Right lung (tissue), 5 donors: ENCODE measurements around the gene GLTP. TPM values are rescaled to one million over a fixed set of nuclear protein-coding genes. Genes with fewer than 3 reads are reported as not detected.

ENCODE experiments used
- DNase-seq, 2 donors: peaks; one replicate each; pipeline ENCODE4 v3.0.0-alpha.2; 2013
- polyA plus RNA-seq, 5 donors: library from polyadenylated mRNA; unstranded; fragments of 120-200 nt; gene quantifications; one replicate each; pipeline versions ENCODE4 v1.2.1 to v1.2.3, GENCODE V29; 2013; ENCODE audit warnings: inconsistent platforms in 1 of 5, low replicate concordance in 1 of 5; ENCODE audit not compliant: insufficient read length in 5 of 5, insufficient read depth in 1 of 5

GLTP gene
- polyA plus RNA-seq, 5 donors, result 25.6 to 38.8 (median 32.0) TPM

DNA sequence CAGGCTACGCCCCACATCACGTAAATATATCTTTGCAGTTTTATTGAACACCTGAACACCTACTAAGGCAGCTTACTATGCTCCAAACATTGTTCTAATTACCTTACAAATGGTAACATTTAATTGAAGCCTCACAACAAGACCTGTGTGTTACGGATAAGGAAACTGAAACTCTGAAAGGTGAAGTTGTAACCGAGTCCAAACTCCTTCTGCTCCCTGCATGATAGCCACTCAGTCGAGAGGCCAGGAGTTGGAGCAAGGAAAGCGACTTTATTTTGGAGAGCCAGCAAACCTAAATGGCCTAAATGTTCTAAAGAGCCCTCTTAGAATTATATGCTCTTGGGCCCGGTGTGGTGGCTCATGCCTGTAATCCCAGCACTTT is 34.5 kb downstream of the GLTP start:
- DNase-seq, result no peak

DNA sequence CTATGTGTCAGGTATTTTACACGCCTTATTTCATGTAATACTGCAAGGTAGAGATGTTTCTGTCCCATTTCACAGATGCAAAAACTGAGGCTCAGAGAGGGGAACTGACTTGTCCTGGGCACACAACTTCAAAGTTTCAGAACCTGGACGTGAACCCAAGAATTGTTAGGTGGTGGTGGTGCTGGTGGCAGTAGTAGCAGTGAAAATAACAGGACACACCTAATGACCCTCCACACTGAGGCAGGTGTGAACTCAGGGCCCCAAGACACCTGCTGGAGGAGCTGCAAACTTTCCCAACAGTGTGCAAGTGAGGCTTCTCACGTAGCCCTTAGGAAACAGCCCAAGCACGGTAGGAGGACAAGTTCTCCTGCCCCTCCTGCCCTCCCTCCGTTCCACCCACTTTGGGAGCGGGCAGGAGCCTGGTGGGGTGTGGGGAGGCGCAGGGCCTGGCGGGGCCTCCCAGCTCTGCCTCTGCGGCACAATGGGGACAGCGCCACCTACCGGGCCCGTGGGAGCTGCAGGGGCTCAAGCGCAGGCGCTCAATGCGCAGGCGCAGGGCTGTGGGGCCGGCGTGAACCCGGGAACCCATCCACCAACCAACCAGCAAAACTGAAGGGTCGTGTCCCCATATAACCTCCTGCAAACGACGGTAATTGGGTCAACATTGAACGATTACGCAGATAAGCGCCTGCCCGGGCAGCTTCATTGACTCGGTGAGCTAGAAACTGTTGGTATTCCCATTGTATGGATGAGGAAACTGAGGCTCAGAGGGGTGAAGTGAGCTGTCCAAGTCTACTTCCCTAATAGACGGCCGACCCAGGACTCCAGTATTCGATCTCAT is 35.1 kb downstream of the GLTP start:
- DNase-seq, result peak; percentile 70 to 83

DNA sequence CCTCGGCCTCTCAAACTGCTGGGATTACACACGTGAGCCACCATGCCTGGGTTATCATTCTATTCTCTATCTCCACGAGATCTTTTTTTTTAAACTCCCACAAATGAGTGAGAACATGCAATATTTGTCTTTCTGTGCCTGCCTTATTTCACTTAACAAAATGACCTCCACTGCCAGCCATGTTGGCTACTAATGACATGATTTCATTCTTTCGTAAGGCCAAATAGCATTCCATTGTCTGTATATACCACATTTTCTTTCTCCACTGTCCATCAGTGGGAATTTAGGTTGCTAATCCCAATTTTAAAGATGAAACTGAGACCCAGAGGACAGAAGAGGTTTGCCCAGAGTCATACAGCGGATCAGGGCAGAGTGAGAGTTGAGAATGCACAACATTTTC is 36.2 kb downstream of the GLTP start:
- DNase-seq, result no peak

DNA sequence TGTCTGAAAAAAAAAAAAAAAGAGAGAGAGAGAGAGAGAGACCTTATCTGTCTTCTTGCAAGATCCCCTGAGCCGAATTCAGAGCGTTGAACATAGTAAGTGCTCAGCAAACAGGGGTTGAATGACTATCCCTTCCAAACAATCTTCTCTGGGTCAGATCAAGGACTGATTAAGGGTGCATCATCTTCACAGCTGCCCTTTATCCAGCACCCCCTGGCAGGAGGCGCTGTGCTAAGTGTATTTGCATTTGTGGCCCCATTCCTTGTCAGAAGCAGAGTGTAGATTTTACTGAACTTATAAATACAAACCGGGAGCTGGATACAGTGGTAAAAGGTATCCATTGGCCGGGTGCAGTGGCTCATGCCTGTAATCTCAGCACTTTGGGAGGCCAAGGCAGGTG is 38.3 kb downstream of the GLTP start:
- DNase-seq, result no peak

DNA sequence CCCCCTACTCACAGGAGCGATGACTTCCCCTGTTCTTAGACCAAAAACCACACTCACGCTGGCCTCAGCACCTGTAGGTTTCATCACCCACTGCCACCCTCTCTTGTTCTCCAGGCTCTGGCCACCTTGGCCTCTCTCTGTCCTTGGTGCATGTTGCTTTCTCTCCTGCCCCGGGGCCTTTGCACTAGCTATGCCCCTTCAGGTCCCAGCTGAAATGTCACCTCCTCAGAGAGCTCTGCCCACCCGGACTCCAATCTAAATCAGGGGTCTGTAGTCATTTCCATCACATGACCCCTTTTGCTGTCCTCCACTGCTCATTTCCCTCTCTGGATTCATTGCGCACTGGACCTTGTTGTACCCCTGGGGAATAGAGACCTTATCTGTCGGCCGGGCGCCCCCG is 39.0 kb downstream of the GLTP start:
- DNase-seq, result no peak

DNA sequence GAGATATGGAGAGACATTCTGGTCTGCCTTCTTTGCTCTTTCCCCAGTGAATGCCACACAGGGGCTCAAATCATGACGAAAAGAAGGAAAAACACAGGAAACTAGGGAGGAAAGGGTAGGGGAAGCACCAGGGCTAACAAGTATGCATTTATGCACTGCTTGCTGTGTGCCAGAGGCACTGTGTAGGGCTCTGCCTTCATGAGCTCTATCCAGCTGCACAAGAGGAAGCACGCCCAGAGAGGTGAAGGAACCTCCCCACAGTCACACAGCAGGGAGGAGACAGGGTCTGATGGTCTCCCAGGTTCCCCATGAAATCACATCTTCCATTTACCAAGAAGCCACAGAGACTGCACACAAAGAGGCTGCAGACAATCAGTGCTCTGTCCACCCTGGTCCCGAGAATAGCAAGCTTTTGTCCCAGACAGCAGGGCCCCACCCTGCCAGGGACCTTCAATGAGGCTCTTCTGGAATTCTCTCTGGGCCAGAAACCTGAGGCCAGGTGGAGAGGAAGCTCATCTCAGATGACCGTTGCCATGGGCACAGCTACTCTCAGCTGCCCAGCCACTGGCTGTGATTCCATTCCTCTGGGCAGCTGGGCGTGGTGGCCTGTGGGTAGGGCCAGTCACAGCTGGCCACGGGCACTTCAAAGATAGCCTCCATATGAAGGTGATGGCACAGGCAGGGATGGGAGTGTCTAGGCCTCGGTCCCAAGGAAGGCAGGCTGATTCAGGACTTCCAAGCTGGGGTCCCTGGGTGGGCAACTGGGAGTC is 39.9 kb downstream of the GLTP start:
- no peak for DNase-seq

DNA sequence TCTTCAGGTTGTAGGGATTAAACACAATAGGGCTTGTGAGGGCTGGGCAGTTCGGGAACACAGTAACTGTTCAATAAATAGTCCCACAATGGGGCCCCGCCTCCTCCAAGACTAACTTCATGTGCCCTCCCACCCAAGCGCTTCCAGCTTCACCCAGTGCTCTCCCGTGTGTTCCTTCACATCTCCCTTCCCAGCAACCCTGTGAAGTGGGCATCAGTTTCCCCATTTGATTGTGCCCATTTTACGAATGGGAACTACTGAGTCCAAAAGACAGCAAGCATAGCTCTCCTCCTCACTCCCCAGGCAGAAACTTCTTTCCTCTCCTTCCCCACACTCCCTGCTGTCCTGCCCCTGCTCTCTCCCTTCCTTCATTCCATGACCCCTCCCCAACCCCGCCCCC is 40.9 kb downstream of the GLTP start:
- DNase-seq, result no peak

DNA sequence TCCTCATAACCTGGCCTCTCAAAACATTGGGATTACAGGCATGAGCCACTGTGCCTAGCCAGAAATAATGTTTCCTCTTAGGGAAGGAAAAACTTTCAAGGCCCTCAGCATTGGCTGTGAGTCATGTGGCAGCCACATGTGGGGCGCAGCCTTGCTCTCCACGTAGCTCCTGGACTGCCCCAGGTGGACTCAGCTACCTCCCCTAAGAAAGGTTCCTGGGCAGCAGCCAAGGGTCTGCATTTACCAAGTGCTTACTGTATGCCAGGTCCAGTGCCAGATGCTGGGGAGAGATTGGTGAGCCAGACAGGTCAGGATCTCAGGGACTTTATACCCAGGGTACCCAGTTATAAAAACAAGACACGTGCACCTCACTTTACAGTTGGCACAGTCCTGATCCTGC is 43.4 kb downstream of the GLTP start:
- no peak for DNase-seq

DNA sequence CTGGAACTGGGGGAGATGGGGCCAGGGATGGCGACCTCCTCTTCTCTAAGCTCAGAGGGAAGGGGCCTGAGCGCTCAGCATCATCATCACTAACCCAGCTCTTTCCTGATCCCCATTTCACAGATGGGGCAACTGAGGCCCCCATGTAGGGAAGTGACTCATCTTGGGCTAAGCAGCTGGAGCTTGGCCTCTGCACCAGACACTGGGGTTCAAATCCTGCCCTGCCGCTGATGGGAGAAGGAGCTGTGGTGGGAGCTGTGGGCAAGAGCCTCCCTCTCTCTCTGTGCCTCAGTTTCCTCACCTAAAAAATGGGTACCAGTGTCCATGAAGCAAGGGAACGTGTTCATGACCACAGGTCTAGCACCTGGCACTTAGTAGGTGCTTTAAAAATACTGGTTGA is 44.5 kb downstream of the GLTP start:
- no peak for DNase-seq

DNA sequence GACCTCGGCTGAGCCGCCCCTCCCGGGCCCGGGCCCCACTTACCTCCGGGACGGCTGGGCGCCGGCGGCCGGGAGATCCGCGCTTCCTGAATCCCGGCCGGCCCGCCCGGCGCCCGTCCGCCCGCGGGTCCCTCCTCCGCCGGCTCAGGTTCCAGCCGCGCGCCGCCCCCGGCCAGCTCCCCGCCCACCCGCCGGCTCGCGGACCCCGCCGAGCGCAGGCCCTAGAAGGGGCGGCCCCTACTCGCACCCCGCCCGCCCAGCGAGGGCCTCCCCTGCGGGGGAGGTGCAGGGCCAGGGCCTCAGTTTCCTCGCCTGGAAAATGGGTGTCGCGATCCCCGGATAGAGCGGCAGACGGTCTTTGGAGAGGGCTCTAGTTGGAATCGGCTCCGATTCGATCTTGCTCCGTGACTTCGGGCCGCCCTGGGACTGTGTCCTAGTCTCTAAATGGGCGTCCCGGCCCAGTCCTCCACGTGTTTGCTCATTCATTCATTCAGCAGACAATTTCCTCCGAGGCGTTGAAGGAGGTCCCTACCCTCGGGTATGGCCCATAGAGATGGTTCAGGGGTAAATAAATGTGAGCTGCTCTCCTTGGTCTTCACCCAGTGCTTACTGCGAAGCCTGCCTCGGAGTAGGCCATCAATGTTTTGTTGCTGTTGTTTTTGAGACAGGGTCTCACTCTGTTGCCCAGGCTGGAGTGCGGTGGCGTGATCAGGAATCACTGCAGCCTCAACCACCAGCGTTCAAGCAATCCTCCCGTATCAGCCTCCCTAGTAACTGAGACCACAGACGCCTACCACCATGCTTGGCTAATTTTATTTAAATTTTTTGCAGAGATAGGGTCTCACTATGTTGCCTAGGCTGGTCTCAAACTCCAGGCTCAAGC is 46.8 kb downstream of the GLTP start, which contains the start of gene TRPV4:
TSS of gene TRPV4 (minus strand) at position 92 of the 883 bp plus-strand sequence. CDS start 18,602 bp downstream, outside the sequence.
- peak; percentile 26 to 32 for DNase-seq

DNA sequence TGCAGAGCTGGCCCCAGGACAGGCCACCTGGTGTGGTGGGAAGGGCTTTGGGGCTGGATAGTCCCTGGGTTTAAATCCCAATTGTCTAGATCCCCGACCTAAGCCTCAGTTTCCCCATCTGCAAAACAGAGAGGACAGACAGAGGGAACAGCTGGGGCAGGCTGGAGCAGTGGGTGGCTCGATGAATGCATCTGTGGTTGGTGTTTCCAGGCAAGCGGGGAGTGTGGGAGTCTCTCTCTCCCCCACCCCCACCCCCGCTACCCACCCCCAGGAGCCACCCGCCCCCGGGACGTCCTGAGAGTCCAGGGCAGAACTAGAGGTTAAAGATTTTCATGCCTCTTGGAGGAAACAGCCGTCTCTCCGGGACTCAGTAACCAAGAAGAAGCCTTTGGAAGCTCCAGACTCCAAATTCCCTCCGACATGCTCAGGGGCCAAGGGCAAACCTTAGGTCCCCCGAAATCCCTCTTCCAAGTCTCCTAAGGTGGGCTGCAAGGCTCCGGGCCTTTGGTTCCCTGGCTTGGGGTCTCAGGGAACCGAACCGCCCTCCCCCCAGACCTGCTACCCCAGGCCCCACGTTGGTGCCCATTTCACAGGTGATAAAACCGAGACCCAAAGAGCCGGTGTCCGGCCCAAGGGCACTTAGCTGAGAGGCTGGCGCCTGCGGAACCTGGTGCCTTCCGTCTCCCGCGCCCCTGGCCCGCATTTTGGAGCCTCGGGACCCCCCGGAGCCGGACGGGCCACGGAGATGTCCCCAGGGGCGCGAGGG is 47.6 kb downstream of the GLTP start:
- no peak for DNase-seq

DNA sequence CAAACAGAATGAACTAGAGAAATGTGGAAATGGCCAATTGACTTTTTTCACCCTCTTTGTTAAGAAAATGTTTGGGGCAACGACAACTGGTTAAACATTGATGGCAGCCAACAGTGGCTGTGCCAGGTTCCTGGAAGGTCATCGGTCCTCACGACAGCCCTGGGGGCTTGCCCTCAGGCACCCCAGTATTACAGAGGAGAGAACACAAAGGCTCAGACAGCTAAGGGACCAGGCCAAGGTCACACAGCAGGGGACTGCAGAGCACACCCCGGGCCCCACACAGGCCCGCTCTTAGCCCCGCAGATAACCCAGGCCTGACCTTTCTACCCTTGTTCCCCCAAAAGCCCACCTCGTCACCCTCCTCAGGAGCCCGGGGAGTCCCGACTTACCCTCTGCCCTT is 48.4 kb downstream of the GLTP start:
- DNase-seq, result no peak

DNA sequence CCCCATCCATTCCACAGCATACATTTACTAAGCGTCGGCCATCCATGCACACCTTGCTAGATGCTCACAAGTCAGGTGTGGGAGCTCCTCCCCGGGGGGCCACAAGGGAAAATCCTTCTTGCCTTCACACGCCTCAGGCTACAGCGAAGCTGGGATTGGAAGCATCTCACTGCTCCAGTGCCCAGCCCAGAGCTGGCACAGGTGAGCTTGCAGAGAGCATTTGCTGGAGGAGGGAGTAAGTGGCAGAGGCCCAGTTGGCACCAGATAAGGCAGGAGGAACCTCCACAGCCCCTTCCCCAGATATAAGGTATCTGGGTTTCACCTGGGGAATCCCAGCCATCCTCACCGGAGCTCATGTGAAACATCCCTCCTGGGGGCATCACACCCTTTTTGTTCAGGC is 49.0 kb downstream of the GLTP start:
- DNase-seq, result no peak

DNA sequence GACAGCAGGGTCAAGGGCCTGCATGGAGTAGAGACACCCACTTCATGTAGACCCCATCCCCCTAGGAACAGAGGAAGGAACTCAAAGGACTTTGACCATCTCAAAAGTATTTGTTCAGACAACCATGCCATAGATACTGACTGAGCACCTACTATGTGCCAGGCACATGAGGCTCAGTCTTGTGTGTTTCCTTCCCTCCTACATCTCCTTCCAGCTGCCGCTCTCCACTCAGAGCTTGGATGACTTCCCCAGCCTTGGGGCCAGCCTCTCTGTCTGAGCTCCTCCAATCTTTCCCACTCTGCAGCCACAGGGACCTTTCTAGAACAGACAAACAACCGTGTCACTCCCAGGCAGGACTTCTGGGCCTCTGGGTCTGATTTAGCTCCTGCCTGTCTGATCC is 49.6 kb downstream of the GLTP start:
- DNase-seq, result no peak

DNA sequence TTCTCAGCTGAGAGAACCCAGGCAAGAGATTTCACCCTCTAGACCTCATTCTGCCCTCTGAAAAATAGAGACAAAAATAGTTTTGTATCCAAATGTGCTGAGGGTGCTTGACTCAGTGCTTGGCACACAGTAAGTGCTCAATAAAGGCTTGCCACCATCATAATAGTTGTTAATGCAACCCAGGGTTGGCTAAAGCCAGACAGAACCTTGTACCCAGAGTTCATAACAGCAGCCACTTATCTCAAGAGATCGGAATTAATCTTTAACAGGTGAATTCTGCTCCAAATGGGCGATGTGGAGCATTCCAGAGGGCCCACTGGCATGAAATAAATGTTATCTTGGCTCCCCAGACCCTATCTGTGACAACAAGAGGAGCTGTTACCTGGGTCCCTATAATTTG is 50.1 kb downstream of the GLTP start:
- DNase-seq, result no peak

DNA sequence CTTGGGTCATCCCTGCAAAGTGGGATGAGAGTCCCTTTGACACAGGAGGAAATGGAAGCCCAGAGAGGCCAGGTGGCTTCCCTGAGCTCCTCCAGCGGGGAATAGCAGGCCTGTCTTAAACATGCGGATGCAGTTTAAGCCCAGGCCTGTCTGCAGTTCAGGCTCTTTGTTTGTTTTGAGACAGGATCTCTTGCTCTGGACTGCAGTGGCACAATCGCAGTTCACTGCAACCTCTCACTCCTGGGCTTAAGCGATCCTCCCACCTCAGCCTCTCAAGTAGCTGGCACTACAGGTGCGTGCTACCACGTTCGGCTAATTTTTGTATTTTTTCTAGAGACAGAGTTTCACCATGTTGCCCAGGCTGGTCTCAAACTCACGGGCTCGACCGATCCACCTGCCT is 50.7 kb downstream of the GLTP start:
- no peak for DNase-seq

DNA sequence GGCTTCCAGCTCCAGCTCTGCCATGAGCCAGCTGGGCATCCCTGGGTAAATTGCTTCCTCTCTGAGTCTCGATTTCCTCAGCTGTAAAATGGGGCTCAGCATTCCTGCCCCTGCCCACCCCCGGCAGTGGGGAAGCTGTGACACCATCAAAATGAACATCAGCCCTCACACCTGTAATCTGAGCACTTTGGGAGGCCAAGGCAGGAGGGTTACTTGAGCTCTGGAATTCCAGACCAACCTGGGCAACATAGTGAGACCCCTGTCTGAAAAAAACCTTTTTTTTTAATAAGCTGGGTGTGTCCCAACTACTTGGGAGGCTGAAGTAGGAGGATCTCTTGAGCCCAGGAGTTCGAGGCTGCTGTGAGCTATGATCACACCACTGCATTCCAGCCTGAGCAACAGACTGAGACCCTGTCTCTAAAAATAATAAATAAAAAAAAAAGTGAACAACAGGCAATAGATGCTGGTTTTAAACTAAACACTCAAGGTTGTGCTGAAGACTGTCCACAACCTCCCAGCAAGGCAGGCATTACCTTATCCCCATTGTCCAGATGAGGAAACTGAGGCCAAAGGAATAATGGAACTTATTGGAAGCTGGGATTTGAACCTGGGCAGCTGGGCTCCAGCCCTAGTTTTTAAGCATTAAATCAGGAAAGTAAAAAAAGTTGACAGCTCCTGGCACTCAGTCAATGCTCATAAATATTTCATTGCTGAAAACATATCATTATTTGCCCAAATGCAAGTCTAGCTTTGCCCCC is 51.4 kb downstream of the GLTP start:
- no peak for DNase-seq

DNA sequence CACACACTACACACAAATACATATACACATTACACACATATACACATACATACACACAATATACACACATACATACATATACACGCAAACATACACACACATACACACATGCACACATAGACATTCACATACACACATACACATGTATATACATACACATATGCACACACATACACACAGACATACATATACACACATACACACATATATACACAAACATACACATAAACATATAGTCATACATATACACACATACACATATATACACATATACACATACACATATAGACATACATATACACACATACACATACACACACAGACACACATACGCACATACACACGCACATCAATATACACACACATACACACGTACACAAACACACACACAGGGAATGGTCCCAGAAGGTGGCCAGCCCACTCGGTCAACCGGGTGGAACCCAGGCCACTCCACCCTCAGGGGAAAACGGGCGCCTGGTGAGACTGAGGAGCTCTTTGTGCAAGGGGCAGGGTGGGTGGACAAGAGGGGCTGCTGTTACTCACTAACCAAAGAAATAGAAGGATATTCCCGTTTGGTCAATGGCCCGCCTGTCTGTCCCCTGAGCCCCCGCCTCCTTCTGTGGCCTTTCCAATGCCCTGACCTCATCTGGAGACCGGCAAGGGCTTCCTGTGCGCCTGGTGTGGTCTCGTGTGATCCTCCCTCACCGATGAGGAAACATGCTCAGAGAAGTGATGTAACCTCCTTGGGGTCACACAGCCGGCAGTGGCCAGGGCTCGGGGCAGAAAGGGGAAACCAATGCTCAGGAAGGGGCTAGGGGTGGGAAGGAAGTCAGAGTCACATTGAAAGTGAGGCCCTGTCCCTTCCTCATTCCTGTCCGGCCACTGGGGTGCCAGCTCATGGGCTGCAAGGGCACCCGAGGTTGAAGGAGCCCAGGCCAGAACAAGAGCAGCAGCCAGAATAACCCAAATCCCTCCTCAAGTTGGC is 52.5 kb downstream of the GLTP start:
- no peak for DNase-seq

DNA sequence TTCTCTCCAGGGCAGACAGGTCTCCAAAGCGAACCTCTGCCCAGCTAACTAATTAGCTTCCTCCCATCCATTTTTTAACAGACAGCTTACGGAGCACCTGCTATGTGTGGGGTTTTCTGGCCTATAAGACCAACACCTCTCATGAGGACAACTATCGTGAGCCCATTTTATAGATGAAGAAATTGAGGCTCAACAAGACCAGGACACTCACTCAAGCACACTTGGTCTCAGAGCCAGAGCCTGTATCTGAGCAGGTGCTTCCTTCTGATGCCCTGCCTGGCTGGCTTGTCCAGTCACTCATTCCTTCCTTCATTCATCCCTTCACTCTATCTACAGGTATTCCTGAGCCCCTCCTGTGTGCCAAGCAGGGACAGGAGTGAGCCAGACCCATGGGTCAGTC is 53.3 kb downstream of the GLTP start:
- DNase-seq, result no peak
